Activated CD4-positive, alpha-beta T cell treated with anti-CD3 and anti-CD28 coated beads for 36 hours (primary cell): ENCODE results near the gene MRPL12. TPM values are rescaled to one million over a fixed set of nuclear protein-coding genes. Genes with fewer than 3 reads are reported as not detected.

Experiments
- ATAC-seq: fragments of 200-7000 bp; cut with Tn5 transposase; one replicate; pipeline ENCODE4 v1.10.0; 2021; ENCODE audit warnings: mild to moderate bottlenecking, moderate library complexity
- CTCF ChIA-PET: fragments of 350-600 bp; sonication (Branson Sonifier 250); formaldehyde crosslinking; loops from one replicate; lab custom pipeline; 2021; ENCODE audit warnings: antibody characterized with exemption; lab: Charles Lee
- POLR2A ChIA-PET: fragments of 350-600 bp; sonication (Branson Sonifier 250); formaldehyde crosslinking; loops from one replicate; lab custom pipeline; 2021; ENCODE audit warnings: antibody characterized with exemption, inconsistent platforms; lab: Charles Lee
- DNase-seq: peaks from one replicate; pipeline ENCODE4 v3.0.0-alpha.2; 2020
- H3K27ac Mint-ChIP-seq: one replicate; pipeline ENCODE4 v1.8.0; 2021; ENCODE audit warnings: mixed read lengths
- H3K27me3 Mint-ChIP-seq: one replicate; pipeline ENCODE4 v1.8.0; 2021; ENCODE audit warnings: mixed read lengths
- H3K36me3 Mint-ChIP-seq: one replicate; pipeline ENCODE4 v1.8.0; 2021; ENCODE audit warnings: low read depth, mixed read lengths
- H3K4me1 Mint-ChIP-seq: one replicate; pipeline ENCODE4 v1.8.0; 2021; ENCODE audit warnings: mixed read lengths
- H3K4me3 Mint-ChIP-seq: one replicate; pipeline ENCODE4 v1.8.0; 2021; ENCODE audit warnings: mild to moderate bottlenecking, moderate library complexity, mixed read lengths
- H3K9me3 Mint-ChIP-seq: one replicate; pipeline ENCODE4 v1.8.0; 2021; ENCODE audit warnings: low read depth, mixed read lengths
- intact Hi-C, 2 experiments: fragments of 100-400 bp; cut with DNase I in 1 of 2; cut with micrococcal nuclease in 1 of 2; formaldehyde crosslinking; loops; one replicate each; pipeline versions ENCODE4 v1.14.2 to v1.15.1; 2022 to 2024; cut with DNase I, micrococcal nuclease
- total RNA-seq, 2 experiments: library from RNA; stranded (reverse); gene quantifications; one replicate each; pipeline ENCODE4 v1.2.3, GENCODE V29; 2021

Gene MRPL12
- total RNA-seq, 2 experiments from 2014 or later = 94.0 to 116 TPM

GRCh38 chr17:81712468-81713003 is 9.4 kb downstream of the MRPL12 start:
- peak; percentile 56 for DNase-seq
- Mint-ChIP-seq H3K27me3 (no peaks in the 10 kb centered on the region), H3K9me3 (no peaks in the 10 kb centered on the region), H3K27ac (peak overlapping the region; percentile 84), H3K4me3 (peak overlapping the region; percentile 89), H3K36me3 (peaks cover under 1% of the 10 kb centered on the region), H3K4me1 (peaks cover 24% of the 10 kb centered on the region)
- intact Hi-C loops = loop anchor here (1.0 to 5.0 kb wide), 12 partner anchors 9 to 415 kb away; partner anchors contain the start of genes ALYREF (in 1 of the 2), ANAPC11 (in 1 of the 2), ARL16 (in 1 of the 2) and CENPX (in 1 of the 2)
- ATAC-seq = peak; percentile 3
- POLR2A ChIA-PET = interaction anchor here (1.0 to 3.5 kb wide), 3 partner anchors 10 to 37 kb away, joined by 3 to 10 read pairs (median 8); partner anchors contain the start of gene MRPL12
- CTCF ChIA-PET = interaction anchor here (1.5 kb wide), 1 partner anchor 36 kb away, joined by 4 read pairs; no protein-coding TSS in a partner anchor

- CTCF ChIA-PET = interaction anchor here (1.5 kb wide), 1 partner anchor 37 kb away, joined by 4 read pairs; no protein-coding TSS in a partner anchor
- intact Hi-C loops = loop anchor here (2.0 to 5.0 kb wide), 4 partner anchors 36 to 416 kb away; partner anchors contain the start of genes CENPX (in 1 of the 2), LRRC45 (in 1 of the 2), NPLOC4 (in 1 of the 2) and SLC38A10 (in 1 of the 2)
Observed at GRCh38 chr17:81713004-81713555, 9.9 kb downstream of the MRPL12 start.

GRCh38 chr17:81713556-81714411 is 10.6 kb downstream of the MRPL12 start:
- Mint-ChIP-seq H3K4me3 (peak overlapping the region; percentile 89), H3K27me3 (no peaks in the 10 kb centered on the region), H3K4me1 (peaks cover 24% of the 10 kb centered on the region), H3K9me3 (no peaks in the 10 kb centered on the region), H3K36me3 (no peaks in the 10 kb centered on the region), H3K27ac (no peak overlapping the region)
- intact Hi-C loops = loop anchor here (2.0 to 5.0 kb wide), 4 partner anchors 36 to 416 kb away; partner anchors contain the start of genes CENPX (in 1 of the 2), LRRC45 (in 1 of the 2), NPLOC4 (in 1 of the 2) and SLC38A10 (in 1 of the 2)
- POLR2A ChIA-PET = interaction anchor here (1.2 to 3.5 kb wide), 2 partner anchors 11 to 12 kb away, joined by 8 to 10 read pairs; partner anchors contain the start of gene MRPL12
- ATAC-seq = no peak
- CTCF ChIA-PET = interaction anchor here (0.8 to 1.5 kb wide), 3 partner anchors 12 to 37 kb away, joined by 4 to 6 read pairs (median 4); no protein-coding TSS in a partner anchor
- DNase-seq = no peak

More at GRCh38 chr17:81713004-81713555, 9.9 kb downstream of the MRPL12 start:
- DNase-seq = no peak
- Mint-ChIP-seq H3K9me3 (no peaks in the 10 kb centered on the region), H3K4me1 (peaks cover 24% of the 10 kb centered on the region), H3K27me3 (no peaks in the 10 kb centered on the region), H3K4me3 (peak overlapping the region; percentile 89), H3K27ac (peak overlapping the region; percentile 84), H3K36me3 (no peaks in the 10 kb centered on the region)
- no peak for ATAC-seq
- POLR2A ChIA-PET = interaction anchor here (1.0 to 3.5 kb wide), 3 partner anchors 10 to 37 kb away, joined by 3 to 10 read pairs (median 8); partner anchors contain the start of gene MRPL12

GRCh38 chr17:81714412-81715106 is 11.4 kb downstream of the MRPL12 start:
- H3K9me3 Mint-ChIP-seq = no peaks in the 10 kb centered on the region
- no peaks in the 10 kb centered on the region for H3K36me3 Mint-ChIP-seq
- H3K27me3 Mint-ChIP-seq = no peaks in the 10 kb centered on the region
- no peak overlapping the region for H3K4me3 Mint-ChIP-seq
- ChIA-PET CTCF (interaction anchor here (0.8 to 1.2 kb wide), 2 partner anchors 11 to 20 kb away, joined by 4 to 6 read pairs; no protein-coding TSS in a partner anchor), POLR2A (interaction anchor here (3.5 kb wide), 1 partner anchor 12 kb away, joined by 10 read pairs; the partner anchor contains the start of gene MRPL12)
- DNase-seq (no peak), ATAC-seq (no peak)
- H3K27ac Mint-ChIP-seq = no peak overlapping the region
- H3K4me1 Mint-ChIP-seq = peaks cover 24% of the 10 kb centered on the region
- intact Hi-C loops = loop anchor here (5.0 kb wide), 2 partner anchors 37 to 417 kb away; partner anchors contain the start of gene SLC38A10 (in 1 of the 2)

GRCh38 chr17:81715107-81715871 is 12.1 kb downstream of the MRPL12 start:
- H3K4me3 Mint-ChIP-seq = no peak overlapping the region
- H3K27ac Mint-ChIP-seq = no peak overlapping the region
- no peaks in the 10 kb centered on the region for H3K9me3 Mint-ChIP-seq
- no peak for DNase-seq
- peaks cover 18% of the 10 kb centered on the region for H3K4me1 Mint-ChIP-seq
- ChIA-PET POLR2A (no interaction called here), CTCF (interaction anchor here (1.2 kb wide), 1 partner anchor 11 kb away, joined by 6 read pairs; no protein-coding TSS in a partner anchor)
- no peaks in the 10 kb centered on the region for H3K36me3 Mint-ChIP-seq
- intact Hi-C loops = no loop called here
- ATAC-seq = no peak
- no peaks in the 10 kb centered on the region for H3K27me3 Mint-ChIP-seq

GRCh38 chr17:81715872-81716673 is 12.9 kb downstream of the MRPL12 start:
- POLR2A ChIA-PET = no interaction called here
- ATAC-seq (no peak), DNase-seq (no peak)
- H3K9me3 Mint-ChIP-seq = no peaks in the 10 kb centered on the region
- H3K4me1 Mint-ChIP-seq = peaks cover 10% of the 10 kb centered on the region
- no peaks in the 10 kb centered on the region for H3K36me3 Mint-ChIP-seq
- CTCF ChIA-PET = no interaction called here
- intact Hi-C loops = no loop called here
- no peaks in the 10 kb centered on the region for H3K27me3 Mint-ChIP-seq
- no peak overlapping the region for H3K27ac Mint-ChIP-seq
- H3K4me3 Mint-ChIP-seq = no peak overlapping the region

- DNase-seq (no peak), ATAC-seq (no peak)
- peaks cover 7% of the 10 kb centered on the region for H3K4me1 Mint-ChIP-seq
- H3K27me3 Mint-ChIP-seq = no peaks in the 10 kb centered on the region
- ChIA-PET CTCF (no interaction called here), POLR2A (no interaction called here)
- no peaks in the 10 kb centered on the region for H3K36me3 Mint-ChIP-seq
- H3K9me3 Mint-ChIP-seq = no peaks in the 10 kb centered on the region
- intact Hi-C loops = no loop called here
- no peak overlapping the region for H3K4me3 Mint-ChIP-seq
- no peak overlapping the region for H3K27ac Mint-ChIP-seq
Observed at GRCh38 chr17:81716674-81716996, 13.5 kb downstream of the MRPL12 start.

GRCh38 chr17:81717049-81717765 is 14.0 kb downstream of the MRPL12 start:
- no peak for DNase-seq
- Mint-ChIP-seq H3K27me3 (no peaks in the 10 kb centered on the region), H3K4me1 (peaks cover 7% of the 10 kb centered on the region), H3K36me3 (no peaks in the 10 kb centered on the region), H3K9me3 (no peaks in the 10 kb centered on the region), H3K4me3 (no peak overlapping the region), H3K27ac (no peak overlapping the region)
- CTCF ChIA-PET = interaction anchor here (0.8 to 1.0 kb wide), 2 partner anchors 12 to 14 kb away, joined by 3 read pairs; no protein-coding TSS in a partner anchor
- POLR2A ChIA-PET = no interaction called here
- no peak for ATAC-seq
- intact Hi-C loops = no loop called here

- POLR2A ChIA-PET = no interaction called here
Observed at GRCh38 chr17:81717766-81718089, 14.6 kb downstream of the MRPL12 start.

More at GRCh38 chr17:81717766-81718089, 14.6 kb downstream of the MRPL12 start:
- ATAC-seq (no peak), DNase-seq (no peak)
- Mint-ChIP-seq H3K9me3 (no peaks in the 10 kb centered on the region), H3K27me3 (no peaks in the 10 kb centered on the region), H3K27ac (no peak overlapping the region), H3K4me3 (no peak overlapping the region), H3K36me3 (no peaks in the 10 kb centered on the region), H3K4me1 (peaks cover 6% of the 10 kb centered on the region)
- intact Hi-C loops = no loop called here
- CTCF ChIA-PET = interaction anchor here (0.8 to 1.0 kb wide), 2 partner anchors 11 to 14 kb away, joined by 3 read pairs; no protein-coding TSS in a partner anchor
